Measurements from ENCODE around the gene ALDOA. TPM values are rescaled to one million over a fixed set of nuclear protein-coding genes. Genes with fewer than 3 reads are reported as not detected.

ALDOA gene
- polyA plus RNA-seq, 3 donors, result 1,202 to 1,628 (median 1,429) TPM

GRCh38 chr16:30053376-30054015 is 12.1 kb upstream of the ALDOA start:
- H3K9me3 Mint-ChIP-seq, result peaks cover 0 to 3% (median 0%) of the 10 kb centered on the region in 7 donors
- H3K9ac ChIP-seq (ENCODE audit: insufficient read depth, low read length, poor library complexity, severe bottlenecking), result peak overlapping the region; percentile 38
- peaks cover 0 to 1% (median 0%) of the 10 kb centered on the region in 3 donors for H3K27me3 Mint-ChIP-seq (ENCODE audit: low read depth in 3 of 3)
- WGBS (ENCODE audit: insufficient coverage), result 7% methylated on average over 15 of the region's 19 CpGs
- peak overlapping the region; percentile 83 for H2AFZ ChIP-seq (ENCODE audit: insufficient read depth, low read depth, low read length, poor library complexity, severe bottlenecking)
- peak overlapping the region; percentile 49 to 81 (median 57) for H3K4me3 ChIP-seq (replicated peaks in 1 of 3; ENCODE audit: low read depth in 2 of 3, low read length in 3 of 3)
- DNase-seq, result no peak
- H3K27ac Mint-ChIP-seq, result peak overlapping the region in 2 of 7 donors; percentile 36 to 66
- H3K4me2 ChIP-seq (replicated peaks; ENCODE audit: extremely low read depth, low read length, poor library complexity, severe bottlenecking), result peak overlapping the region; percentile 100
- TF ChIP-seq, protein P1, sequence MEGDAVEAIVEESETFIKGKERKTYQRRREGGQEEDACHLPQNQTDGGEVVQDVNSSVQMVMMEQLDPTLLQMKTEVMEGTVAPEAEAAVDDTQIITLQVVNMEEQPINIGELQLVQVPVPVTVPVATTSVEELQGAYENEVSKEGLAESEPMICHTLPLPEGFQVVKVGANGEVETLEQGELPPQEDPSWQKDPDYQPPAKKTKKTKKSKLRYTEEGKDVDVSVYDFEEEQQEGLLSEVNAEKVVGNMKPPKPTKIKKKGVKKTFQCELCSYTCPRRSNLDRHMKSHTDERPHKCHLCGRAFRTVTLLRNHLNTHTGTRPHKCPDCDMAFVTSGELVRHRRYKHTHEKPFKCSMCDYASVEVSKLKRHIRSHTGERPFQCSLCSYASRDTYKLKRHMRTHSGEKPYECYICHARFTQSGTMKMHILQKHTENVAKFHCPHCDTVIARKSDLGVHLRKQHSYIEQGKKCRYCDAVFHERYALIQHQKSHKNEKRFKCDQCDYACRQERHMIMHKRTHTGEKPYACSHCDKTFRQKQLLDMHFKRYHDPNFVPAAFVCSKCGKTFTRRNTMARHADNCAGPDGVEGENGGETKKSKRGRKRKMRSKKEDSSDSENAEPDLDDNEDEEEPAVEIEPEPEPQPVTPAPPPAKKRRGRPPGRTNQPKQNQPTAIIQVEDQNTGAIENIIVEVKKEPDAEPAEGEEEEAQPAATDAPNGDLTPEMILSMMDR (IDR thresholded peaks at IDR 0.05), result no peak
- H3K9me3 ChIP-seq (replicated peaks in 1 of 2; ENCODE audit: control insufficient read depth in 1 of 2, insufficient read depth in 1 of 2, low read length in 2 of 2), result no peaks in the 10 kb centered on the region
- intact Hi-C loops (cut with micrococcal nuclease), result no loop called here
- no peaks in the 10 kb centered on the region for H3K27me3 ChIP-seq (ENCODE audit: control insufficient read depth in 2 of 2, insufficient read depth in 2 of 2, low read length in 2 of 2)
- no peaks in the 10 kb centered on the region for H3K36me3 Mint-ChIP-seq
- peak overlapping the region in 1 of 2 donors; percentile 49 for H3K27ac ChIP-seq (ENCODE audit: low read depth in 1 of 2, low read length in 2 of 2)
- H3K36me3 ChIP-seq (replicated peaks in 1 of 2; ENCODE audit: control insufficient read depth in 1 of 2, insufficient read depth in 2 of 2, low read length in 2 of 2), result no peaks in the 10 kb centered on the region
- H3K4me1 Mint-ChIP-seq, result peaks cover 16% of the 10 kb centered on the region
- peaks cover 11 to 18% of the 10 kb centered on the region in 2 donors for H3K4me1 ChIP-seq (ENCODE audit: control insufficient read depth in 1 of 2, insufficient read depth in 2 of 2, low read length in 2 of 2)
- peaks cover 2% of the 10 kb centered on the region for H3K79me2 ChIP-seq (ENCODE audit: insufficient read depth, low read length)
- H3K4me3 Mint-ChIP-seq, result peak overlapping the region; percentile 61 to 73
- no peaks in the 10 kb centered on the region for H4K20me1 ChIP-seq (ENCODE audit: insufficient read depth, low read length)

DNA sequence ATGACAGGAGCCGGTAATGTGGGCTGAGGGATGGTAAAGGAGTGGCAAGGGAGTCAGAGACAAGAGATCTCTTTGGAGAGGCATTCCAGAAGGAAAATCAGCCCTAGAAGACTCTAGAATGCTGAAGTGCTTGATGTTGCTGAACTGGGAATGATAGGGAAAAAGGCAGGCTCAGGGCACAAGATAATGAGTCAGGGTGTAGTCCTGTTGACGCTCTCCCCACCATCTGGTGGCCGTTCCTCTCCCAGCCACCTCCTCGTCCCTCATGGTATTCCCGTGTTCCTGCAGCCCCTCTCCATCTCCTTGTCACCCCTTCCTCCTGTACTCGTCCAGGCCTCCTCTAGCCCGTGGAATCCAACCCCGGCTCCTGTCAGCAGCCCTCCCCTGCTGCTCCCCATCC is 11.1 kb upstream of the ALDOA start:
- Mint-ChIP-seq H3K27ac (peak overlapping the region in 2 of 7 donors; percentile 64 to 68), H3K27me3 (ENCODE audit: low read depth in 3 of 3) (peaks cover 0 to 1% (median 0%) of the 10 kb centered on the region in 3 donors), H3K4me3 (no peak overlapping the region), H3K9me3 (peaks cover 0 to 3% (median 0%) of the 10 kb centered on the region in 7 donors), H3K4me1 (peaks cover 15% of the 10 kb centered on the region), H3K36me3 (no peaks in the 10 kb centered on the region)
- Histone ChIP-seq H3K4me3 (replicated peaks in 1 of 3; ENCODE audit: low read depth in 2 of 3, low read length in 3 of 3) (no peak overlapping the region), H3K4me2 (replicated peaks; ENCODE audit: extremely low read depth, low read length, poor library complexity, severe bottlenecking) (no peak overlapping the region), H3K4me1 (ENCODE audit: control insufficient read depth in 1 of 2, insufficient read depth in 2 of 2, low read length in 2 of 2) (peaks cover 11 to 18% of the 10 kb centered on the region in 2 donors), H3K9ac (ENCODE audit: insufficient read depth, low read length, poor library complexity, severe bottlenecking) (no peak overlapping the region), H3K36me3 (replicated peaks in 1 of 2; ENCODE audit: control insufficient read depth in 1 of 2, insufficient read depth in 2 of 2, low read length in 2 of 2) (no peaks in the 10 kb centered on the region), H3K9me3 (replicated peaks in 1 of 2; ENCODE audit: control insufficient read depth in 1 of 2, insufficient read depth in 1 of 2, low read length in 2 of 2) (no peaks in the 10 kb centered on the region), H3K27ac (ENCODE audit: low read depth in 1 of 2, low read length in 2 of 2) (no peak overlapping the region), H3K27me3 (ENCODE audit: control insufficient read depth in 2 of 2, insufficient read depth in 2 of 2, low read length in 2 of 2) (no peaks in the 10 kb centered on the region), H2AFZ (ENCODE audit: insufficient read depth, low read depth, low read length, poor library complexity, severe bottlenecking) (no peak overlapping the region), H3K79me2 (ENCODE audit: insufficient read depth, low read length) (peaks cover 2% of the 10 kb centered on the region), H4K20me1 (ENCODE audit: insufficient read depth, low read length) (no peaks in the 10 kb centered on the region)
- intact Hi-C loops (cut with micrococcal nuclease), result no loop called here
- WGBS (ENCODE audit: insufficient coverage), result 93% methylated on average over 8 of the region's 8 CpGs
- DNase-seq, result no peak
- TF ChIP-seq, protein P1 (IDR thresholded peaks at IDR 0.05), result no peak

Data from CD14-positive monocyte (primary cell).